HT-29 (cell line): ENCODE results near the gene ACACB. TPM values are rescaled to one million over a fixed set of nuclear protein-coding genes. Genes with fewer than 3 reads are reported as not detected.

Experiments
- DNase-seq: peaks from one replicate; pipeline ENCODE4 v3.0.0-alpha.2; 2015; ENCODE audit warnings: low spot score
- total RNA-seq: library from RNA; depleted of rRNA; stranded (reverse); fragments of >200 nt; shearing (Covaris generic); gene quantifications from 2 replicates; pipeline ENCODE4 v1.2.3, GENCODE V29; 2014

ACACB gene
- total RNA-seq, 1 experiment from 2014 or later, result 4.8 TPM

- DNase-seq, result no peak
Measured at GRCh38 chr12:109212460-109213115, 96.2 kb downstream of the ACACB start.

- no peak for DNase-seq
Measured at GRCh38 chr12:109214131-109214530, 97.7 kb downstream of the ACACB start.

- DNase-seq, result no peak
Measured at GRCh38 chr12:109218996-109219395, 102.6 kb downstream of the ACACB start.

DNA sequence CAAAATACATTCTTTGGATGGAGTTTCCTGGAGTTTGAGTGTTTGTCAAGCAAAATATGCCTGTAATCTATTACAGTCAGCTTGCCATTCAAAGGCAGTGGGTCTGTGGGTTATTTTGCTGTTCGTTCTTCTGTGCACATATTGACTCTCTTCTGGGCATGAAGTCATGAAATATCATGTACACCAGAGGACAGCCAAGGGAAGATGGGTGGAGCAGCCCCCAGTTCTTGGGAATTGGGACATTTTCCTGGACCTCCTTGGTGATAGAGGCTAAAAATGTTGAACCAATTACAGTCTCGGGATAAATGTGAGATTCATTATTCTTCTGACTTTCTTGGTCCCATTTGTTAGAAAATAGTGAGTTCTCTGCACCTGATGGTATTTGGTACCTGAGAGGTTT, 103.6 kb downstream of the ACACB start:
- DNase-seq, result no peak

- DNase-seq, result no peak
Measured at GRCh38 chr12:109221277-109221931, 105.0 kb downstream of the ACACB start.

DNA sequence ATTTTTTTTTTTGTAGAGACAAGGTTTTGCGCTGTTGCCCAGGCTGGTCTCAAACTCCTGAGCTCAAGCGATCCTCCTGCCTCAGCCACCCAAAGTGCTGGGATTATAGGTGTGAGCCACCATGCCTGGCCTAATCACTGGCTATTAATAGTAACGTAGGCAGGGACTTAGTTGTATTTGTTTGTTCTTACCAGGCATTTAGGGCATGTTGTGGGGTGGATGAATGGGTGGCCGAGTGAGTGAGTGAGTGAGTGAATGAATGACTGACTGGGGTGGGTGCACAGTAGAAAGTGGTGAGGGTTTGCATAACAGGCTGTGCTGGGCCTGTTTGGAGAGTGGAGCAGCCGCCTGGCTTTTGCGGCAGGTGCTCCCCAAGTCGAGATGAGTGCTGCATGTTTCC, 105.7 kb downstream of the ACACB start:
- DNase-seq, result no peak

DNA sequence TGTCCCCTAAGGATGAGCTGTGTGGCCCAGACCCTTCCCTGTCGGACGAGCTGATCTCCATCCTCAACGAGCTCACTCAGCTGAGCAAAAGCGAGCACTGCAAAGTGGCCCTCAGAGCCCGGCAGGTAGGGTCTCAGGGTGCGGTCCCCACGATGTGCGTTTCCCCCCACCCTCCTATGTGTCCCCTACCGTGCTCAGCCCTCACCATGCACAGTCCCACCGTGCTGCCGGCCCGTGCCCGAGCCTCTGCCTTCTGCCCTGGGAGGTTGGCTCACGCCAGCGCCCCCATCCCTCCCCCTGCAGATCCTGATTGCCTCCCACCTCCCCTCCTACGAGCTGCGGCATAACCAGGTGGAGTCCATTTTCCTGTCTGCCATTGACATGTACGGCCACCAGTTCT, 106.1 kb downstream of the ACACB start:
- no peak for DNase-seq

GRCh38 chr12:109223211-109223610, 106.8 kb downstream of the ACACB start:
- DNase-seq, result no peak

- no peak for DNase-seq
Measured at GRCh38 chr12:109223868-109224267, 107.5 kb downstream of the ACACB start.

- DNase-seq, result no peak
Measured at GRCh38 chr12:109228664-109229063, 112.3 kb downstream of the ACACB start.

DNA sequence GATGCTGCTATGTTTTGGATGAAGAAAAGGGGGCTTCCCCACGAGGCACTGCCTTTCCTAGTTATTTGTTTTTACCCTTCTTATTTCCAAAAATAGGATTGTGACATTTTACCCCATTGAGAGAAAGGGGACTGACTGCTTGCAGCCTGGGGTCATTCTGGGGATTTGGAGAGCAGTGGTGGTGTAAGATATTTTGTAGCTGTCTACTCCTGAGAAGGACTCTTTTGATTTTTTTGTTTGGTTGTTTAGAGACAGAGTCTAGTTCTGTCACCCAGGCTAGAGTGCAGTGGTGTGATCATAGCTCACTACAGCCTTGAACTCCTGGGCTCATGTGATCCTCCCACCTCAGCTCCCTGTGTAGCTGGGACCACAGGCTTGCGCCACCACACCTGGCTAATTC, 113.8 kb downstream of the ACACB start:
- no peak for DNase-seq

DNA sequence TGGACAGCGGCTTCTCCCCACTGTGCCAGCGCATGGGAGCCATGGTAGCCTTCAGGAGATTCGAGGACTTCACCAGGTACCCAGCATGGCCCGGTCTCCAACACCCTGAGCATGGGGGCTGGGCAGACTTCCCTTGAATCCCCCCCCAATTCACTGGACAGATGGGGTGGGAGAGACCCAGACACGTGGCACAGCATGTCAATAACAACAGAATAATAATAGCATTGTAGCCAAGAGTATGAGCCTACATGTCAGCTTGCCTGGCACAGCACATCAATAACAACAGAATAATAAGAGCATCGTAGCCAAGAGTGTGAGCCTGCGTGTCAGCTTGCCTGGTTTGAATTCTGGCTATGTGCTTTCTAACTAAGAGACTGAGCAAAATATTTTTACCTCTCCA, 116.3 kb downstream of the ACACB start:
- no peak for DNase-seq

GRCh38 chr12:109234012-109234411, 117.6 kb downstream of the ACACB start:
- no peak for DNase-seq

DNA sequence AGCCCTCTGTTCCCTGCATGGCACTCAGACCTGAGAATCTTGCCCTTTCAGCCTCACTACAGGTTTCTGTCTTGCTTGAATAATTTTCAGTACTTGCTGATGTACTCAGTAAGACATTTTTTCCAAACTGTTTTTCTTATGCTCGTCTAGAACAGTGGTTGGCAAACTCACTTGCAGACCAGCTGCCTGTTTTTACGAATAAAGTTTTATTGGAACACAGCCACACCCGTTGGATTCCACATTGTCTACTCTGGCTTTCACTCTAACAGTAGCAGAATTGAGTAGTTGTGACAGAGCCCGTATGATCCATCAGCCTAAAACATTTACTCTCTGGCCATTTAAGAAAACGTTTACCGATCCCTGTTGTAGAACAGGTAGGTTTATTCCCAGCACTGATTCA, 119.9 kb downstream of the ACACB start:
- no peak for DNase-seq

DNA sequence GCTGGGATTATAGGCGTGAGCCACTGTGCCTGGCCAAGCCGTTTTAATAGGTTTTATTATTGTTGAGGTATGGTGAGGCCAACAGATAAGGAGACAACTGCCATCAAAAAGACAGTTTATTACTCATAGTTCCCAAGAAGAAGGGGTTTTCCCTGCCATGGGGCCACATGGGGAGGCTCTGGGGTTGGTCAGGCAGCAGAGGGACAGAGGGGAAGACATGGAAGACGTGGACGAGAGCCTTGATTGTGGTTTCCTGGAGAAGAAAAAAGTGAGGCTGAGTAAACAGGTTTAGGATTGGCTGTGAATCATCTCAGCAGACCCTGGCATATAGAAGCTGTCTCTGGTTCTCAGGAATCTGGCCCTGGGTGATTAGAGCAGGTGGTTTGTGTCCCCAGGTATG, 122.8 kb downstream of the ACACB start:
- DNase-seq, result no peak

- no peak for DNase-seq
Measured at GRCh38 chr12:109239691-109240090, 123.3 kb downstream of the ACACB start.

DNA sequence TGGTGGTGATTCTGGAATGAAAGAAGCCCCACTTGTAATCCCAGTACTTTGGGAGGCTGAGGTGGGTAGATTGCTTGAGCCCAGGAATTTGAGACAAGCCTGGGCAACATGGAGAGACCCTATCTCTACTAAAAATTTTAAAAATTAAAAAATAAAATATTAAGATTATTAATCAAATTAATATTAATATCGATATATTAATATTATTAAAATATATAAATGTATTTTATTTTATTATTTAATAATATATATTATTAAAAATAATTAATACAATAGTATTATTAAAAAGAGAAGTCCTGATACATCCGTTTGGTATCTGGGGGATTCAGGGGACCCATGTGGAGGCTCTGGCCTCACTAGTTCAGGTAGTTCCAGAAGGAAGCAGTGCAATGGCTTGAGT, 124.0 kb downstream of the ACACB start:
- no peak for DNase-seq

GRCh38 chr12:109241936-109242335, 125.5 kb downstream of the ACACB start:
- DNase-seq, result no peak

DNA sequence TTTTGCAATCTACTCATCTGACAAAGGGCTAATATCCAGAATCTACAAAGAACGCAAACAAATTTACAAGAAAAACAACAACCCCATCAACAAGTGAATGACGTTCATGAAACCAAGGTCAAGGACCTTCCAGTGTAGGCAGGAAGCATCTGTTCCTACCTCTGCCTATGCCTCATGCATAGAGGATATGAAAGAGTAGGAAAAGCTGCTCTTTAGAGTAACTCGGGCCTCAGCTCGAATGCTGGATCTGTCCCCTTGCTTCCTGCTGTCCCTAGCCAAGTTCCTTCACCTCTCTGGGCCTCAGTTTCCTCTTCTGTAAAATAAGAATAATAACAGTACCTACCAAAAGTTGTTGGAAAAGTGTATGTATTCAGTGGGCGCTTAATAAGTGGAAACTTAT, 127.7 kb downstream of the ACACB start:
- DNase-seq, result no peak

- no peak for DNase-seq
Measured at GRCh38 chr12:109246221-109246620, 129.8 kb downstream of the ACACB start.

DNA sequence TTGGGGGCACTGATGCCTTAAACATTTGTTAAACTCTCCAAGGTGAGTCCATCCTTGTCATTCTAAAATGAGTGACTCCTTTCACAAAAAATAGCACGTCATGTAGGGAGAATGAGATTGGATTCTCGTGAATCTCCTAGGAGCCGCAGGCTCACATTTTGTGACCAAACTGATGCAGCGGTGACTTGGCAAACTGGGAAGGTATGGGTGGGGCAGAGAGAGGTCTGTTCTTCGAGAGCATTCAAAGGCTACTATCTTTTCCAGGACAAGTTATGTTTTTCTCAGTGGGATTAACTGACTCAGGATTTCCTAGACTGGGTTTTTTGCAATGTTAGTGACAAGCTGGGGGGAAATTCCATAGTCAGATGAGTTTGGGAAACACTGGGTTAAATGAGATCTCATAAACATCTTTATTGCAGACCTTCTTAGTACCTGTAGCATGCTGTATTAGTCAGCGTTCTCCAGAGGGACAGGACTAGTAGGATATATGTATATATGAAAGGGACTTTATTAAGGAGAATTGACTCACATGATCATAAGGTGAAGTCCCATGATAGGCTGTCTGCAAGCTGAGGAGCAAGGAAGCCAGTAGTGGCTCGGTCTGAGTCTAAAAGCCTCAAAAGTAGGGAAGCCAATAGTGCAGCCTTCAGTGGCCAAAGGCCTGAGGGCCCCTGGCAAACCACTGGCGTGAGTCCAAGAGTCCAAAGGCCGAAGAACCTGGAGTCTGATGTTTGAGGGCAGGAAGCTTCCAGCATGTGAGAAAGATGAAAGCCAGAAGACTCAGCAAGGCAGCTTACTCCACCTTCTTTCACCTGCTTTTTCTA, 131.7 kb downstream of the ACACB start:
- DNase-seq, result peak; percentile 71

DNA sequence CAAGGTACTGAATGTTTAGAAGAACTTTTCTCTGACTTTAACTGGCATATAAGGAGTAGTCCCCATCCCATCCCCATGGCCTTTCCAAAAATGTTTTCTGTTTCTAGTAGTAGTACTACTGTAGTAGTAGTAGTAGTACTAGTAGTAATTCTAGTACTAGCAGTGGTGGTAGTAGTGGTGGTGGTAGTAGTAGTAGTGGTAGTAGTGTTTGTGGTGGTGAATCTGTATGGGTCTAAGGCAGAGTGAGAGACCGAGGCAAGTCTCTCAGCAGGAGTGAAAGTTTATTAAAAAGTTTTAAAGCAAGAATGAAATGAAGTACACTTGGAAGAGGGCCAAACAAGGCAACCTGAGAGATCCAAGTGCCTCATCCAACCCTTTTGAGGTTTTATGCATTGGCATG, 134.1 kb downstream of the ACACB start:
- DNase-seq, result no peak

GRCh38 chr12:109252799-109253198, 136.4 kb downstream of the ACACB start:
- no peak for DNase-seq
